ENCODE measurements around the gene HK1. TPM values are rescaled to one million over a fixed set of nuclear protein-coding genes. Genes with fewer than 3 reads are reported as not detected.

HK1 gene
- total and polyA plus RNA-seq, 2 of the 4 experiments (the other 2 are of a cell fraction) = 53.7 to 90.5 TPM

GRCh38 chr10:69391158-69391557 is 112.9 kb downstream of the HK1 start:
- H2BK120ac ChIP-seq (ENCODE audit: low read depth, low read length) = no peak overlapping the region
- BruUV-seq (replicated peaks) = no TSS peak
- no peak overlapping the region for H3K23ac ChIP-seq (ENCODE audit: low read depth, low read length)
- H3K27ac ChIP-seq (ENCODE audit: insufficient read depth, low read length) = no peak overlapping the region
- H2BK5ac ChIP-seq (ENCODE audit: low read depth, low read length, poor library complexity, severe bottlenecking) = no peak overlapping the region
- peaks cover 25% of the 10 kb centered on the region for H3K36me3 ChIP-seq (ENCODE audit: control insufficient read depth, insufficient read depth, low read length)
- no peak overlapping the region for H3K4ac ChIP-seq (ENCODE audit: low read depth, low read length)
- no peak overlapping the region for H2AFZ ChIP-seq (replicated peaks; ENCODE audit: low read length, poor library complexity)
- H3K9ac ChIP-seq (ENCODE audit: low read depth, low read length) = no peak overlapping the region
- dilution Hi-C loops (cut with HindIII; ENCODE audit: low sequenced_read_pairs, unreplicated experiment) = no loop called here
- no CpG with 5 or more reads among the region's 6 CpGs for WGBS, 2 experiments (ENCODE audit: extremely low coverage in 2 of 2, insufficient read length in 1 of 2)
- no peak overlapping the region for H2AK9ac ChIP-seq (replicated peaks; ENCODE audit: low read depth, low read length, poor library complexity)
- peaks cover 2% of the 10 kb centered on the region; the same call in 1 of the 2 replicates for H3K9me1 ChIP-seq (ENCODE audit: insufficient read depth, low read length)
- DNase-seq (no peak), ATAC-seq (ENCODE audit: low read depth) (no peak)
- H3K27me3 ChIP-seq (ENCODE audit: control insufficient read depth, insufficient read depth, low read length) = no peaks in the 10 kb centered on the region
- H2BK15ac ChIP-seq (ENCODE audit: low read depth, low read length) = no peak overlapping the region
- intact Hi-C loops (cut with micrococcal nuclease) = loop anchor here (5.0 kb wide), 2 partner anchors 299 to 389 kb away; no protein-coding TSS in a partner anchor
- TF ChIP-seq RFX5 (IDR thresholded peaks at IDR 0.05; ENCODE audit: low read depth, low read length) (no peak), BHLHE40 (IDR thresholded peaks at IDR 0.05; ENCODE audit: low read depth, low read length) (no peak), MAFK (IDR thresholded peaks at IDR 0.05; ENCODE audit: low read depth, low read length) (no peak), CHD1 (IDR thresholded peaks at IDR 0.05; ENCODE audit: low read depth, low read length) (no peak), SMC3 (IDR thresholded peaks at IDR 0.05; ENCODE audit: low read depth, low read length) (no peak), RAD21 (IDR thresholded peaks at IDR 0.05; ENCODE audit: low read length) (no peak), POLR2A (IDR thresholded peaks at IDR 0.05; ENCODE audit: low read depth, low read length) (no peak)
- TF ChIP-seq, protein P1, sequence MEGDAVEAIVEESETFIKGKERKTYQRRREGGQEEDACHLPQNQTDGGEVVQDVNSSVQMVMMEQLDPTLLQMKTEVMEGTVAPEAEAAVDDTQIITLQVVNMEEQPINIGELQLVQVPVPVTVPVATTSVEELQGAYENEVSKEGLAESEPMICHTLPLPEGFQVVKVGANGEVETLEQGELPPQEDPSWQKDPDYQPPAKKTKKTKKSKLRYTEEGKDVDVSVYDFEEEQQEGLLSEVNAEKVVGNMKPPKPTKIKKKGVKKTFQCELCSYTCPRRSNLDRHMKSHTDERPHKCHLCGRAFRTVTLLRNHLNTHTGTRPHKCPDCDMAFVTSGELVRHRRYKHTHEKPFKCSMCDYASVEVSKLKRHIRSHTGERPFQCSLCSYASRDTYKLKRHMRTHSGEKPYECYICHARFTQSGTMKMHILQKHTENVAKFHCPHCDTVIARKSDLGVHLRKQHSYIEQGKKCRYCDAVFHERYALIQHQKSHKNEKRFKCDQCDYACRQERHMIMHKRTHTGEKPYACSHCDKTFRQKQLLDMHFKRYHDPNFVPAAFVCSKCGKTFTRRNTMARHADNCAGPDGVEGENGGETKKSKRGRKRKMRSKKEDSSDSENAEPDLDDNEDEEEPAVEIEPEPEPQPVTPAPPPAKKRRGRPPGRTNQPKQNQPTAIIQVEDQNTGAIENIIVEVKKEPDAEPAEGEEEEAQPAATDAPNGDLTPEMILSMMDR (conservative IDR thresholded peaks at IDR 0.05; ENCODE audit: low read depth, low read length) = no peak
- peaks cover 6% of the 10 kb centered on the region; the same call in 1 of the 2 replicates for H4K20me1 ChIP-seq (ENCODE audit: insufficient read depth, low read length)
- no peak overlapping the region for H2AK5ac ChIP-seq (ENCODE audit: low read depth, low read length)
- H3K9me3 ChIP-seq (ENCODE audit: control insufficient read depth, insufficient read depth, low read length) = no peaks in the 10 kb centered on the region
- in situ Hi-C loops (cut with MboI; ENCODE audit: low sequenced_read_pairs) = loop anchor here (5.0 kb wide), 1 partner anchor 159 kb away; no protein-coding TSS in a partner anchor
- H3K56ac ChIP-seq (ENCODE audit: extremely low read depth, insufficient read depth, low read length) = no peak overlapping the region
- ChIA-PET POLR2A (ENCODE audit: unreplicated experiment) (interaction anchor here (0.5 kb wide), 1 partner anchor 154 kb away, joined by 3 read pairs; no protein-coding TSS in a partner anchor), CTCF (no interaction called here)
- H3K18ac ChIP-seq (ENCODE audit: low read depth, low read length) = no peak overlapping the region
- H4K5ac ChIP-seq (ENCODE audit: low read depth, low read length) = no peak overlapping the region
- no peak overlapping the region for H4K8ac ChIP-seq (ENCODE audit: low read depth in 2 of 2, low read length in 2 of 2)
- no peak overlapping the region for H4K91ac ChIP-seq (ENCODE audit: insufficient read depth, low read depth, low read length)
- H3K4me3 ChIP-seq (ENCODE audit: insufficient read depth, low read depth, low read length) = no peak overlapping the region
- H2BK20ac ChIP-seq (ENCODE audit: low read depth, low read length) = no peak overlapping the region
- H3K79me1 ChIP-seq (ENCODE audit: low read depth in 1 of 2, low read length in 2 of 2) = peaks cover 0 to 9% of the 10 kb centered on the region in 2 experiments; a peak in 1 of 4 replicates
- no peak overlapping the region for H3K4me2 ChIP-seq (ENCODE audit: low read depth, low read length)
- no peak overlapping the region for H3K14ac ChIP-seq (replicated peaks; ENCODE audit: low read depth, low read length)
- no peaks in the 10 kb centered on the region; the same call in 1 of the 2 replicates for H3K4me1 ChIP-seq (ENCODE audit: control insufficient read depth, insufficient read depth, low read length)
